SK-N-SH treated with all-trans-retinoic acid at 6 μM for 48 hours (cell line): ENCODE results near the gene YDJC.

Experiments
- ATAC-seq: fragments of 200-7000 bp; cut with Tn5 transposase; 3 replicates; pipeline ENCODE4 v1.9.1; 2020; ENCODE audit warnings: mild to moderate bottlenecking, moderate library complexity
- ARNTL ChIP-seq: fragments of 450-650 bp; formaldehyde crosslinking; IDR thresholded peaks from 2 replicates; pipeline ENCODE4 v1.5.0; 2020; ENCODE audit warnings: low read depth, mild to moderate bottlenecking, moderate library complexity, borderline replicate concordance
- CREB5 ChIP-seq: fragments of 250-450 bp; sonication (Bioruptor Pico); IDR thresholded peaks from 2 replicates; pipeline ENCODE4 v1.5.1; 2020; ENCODE audit warnings: low read depth, mild to moderate bottlenecking, moderate library complexity
- CSDC2 ChIP-seq: fragments of 250-450 bp; sonication (Bioruptor Pico); IDR thresholded peaks from 2 replicates; pipeline ENCODE4 v1.5.0; 2020; ENCODE audit warnings: mild to moderate bottlenecking, moderate library complexity
- CSRNP3 ChIP-seq: fragments of 250-450 bp; sonication (Bioruptor Pico); IDR thresholded peaks from 2 replicates; pipeline ENCODE4 v1.5.1; 2021; ENCODE audit warnings: mild to moderate bottlenecking, moderate library complexity
- ESRRG ChIP-seq: fragments of 250-450 bp; sonication (Bioruptor Pico); IDR thresholded peaks from 2 replicates; pipeline ENCODE4 v1.6.1; 2021; ENCODE audit warnings: mild to moderate bottlenecking
- GLIS3 ChIP-seq: fragments of 250-450 bp; sonication (Bioruptor Pico); IDR thresholded peaks from 2 replicates; pipeline ENCODE4 v1.5.0; 2020; ENCODE audit warnings: mild to moderate bottlenecking, moderate library complexity
- PATZ1 ChIP-seq: fragments of 250-450 bp; sonication (Bioruptor Pico); IDR thresholded peaks from 2 replicates; pipeline ENCODE4 v1.8.0; 2020; ENCODE audit warnings: mild to moderate bottlenecking, moderate library complexity, borderline replicate concordance
- POU6F1 ChIP-seq: fragments of 250-450 bp; sonication (Bioruptor Pico); IDR thresholded peaks from 2 replicates; pipeline ENCODE4 v1.8.0; 2021; ENCODE audit warnings: low read depth, mild to moderate bottlenecking, moderate library complexity, borderline replicate concordance
- RARB ChIP-seq: fragments of 250-450 bp; sonication (Bioruptor Pico); IDR thresholded peaks from 2 replicates; pipeline ENCODE4 v1.8.0; 2021; ENCODE audit warnings: mild to moderate bottlenecking, moderate library complexity
- SNAI2 ChIP-seq: fragments of 250-450 bp; sonication (Bioruptor Pico); IDR thresholded peaks from 2 replicates; pipeline ENCODE4 v1.5.0; 2020; ENCODE audit warnings: mild to moderate bottlenecking, moderate library complexity
- TCF4 ChIP-seq: fragments of 250-450 bp; sonication (Bioruptor Pico); IDR thresholded peaks from 2 replicates; pipeline ENCODE4 v1.8.0; 2021; ENCODE audit warnings: mild to moderate bottlenecking, moderate library complexity, borderline replicate concordance
- TOX ChIP-seq: fragments of 250-450 bp; sonication (Bioruptor Pico); IDR thresholded peaks from 2 replicates; pipeline ENCODE4 v1.8.0; 2021; ENCODE audit warnings: mild to moderate bottlenecking, moderate library complexity, borderline replicate concordance
- TSHZ2 ChIP-seq: fragments of 250-450 bp; sonication (Bioruptor Pico); IDR thresholded peaks from 2 replicates; pipeline ENCODE4 v1.5.0; 2020; ENCODE audit warnings: mild to moderate bottlenecking, moderate library complexity
- ZFP3 ChIP-seq: fragments of 250-450 bp; sonication (Bioruptor Pico); IDR thresholded peaks from 2 replicates; pipeline ENCODE4 v1.5.0; 2020; ENCODE audit warnings: mild to moderate bottlenecking, moderate library complexity
- ZFP30 ChIP-seq: fragments of 450-650 bp; formaldehyde crosslinking; IDR thresholded peaks from 2 replicates; pipeline ENCODE4 v1.5.0; 2022; ENCODE audit warnings: mild to moderate bottlenecking, moderate library complexity
- ZNF565 ChIP-seq: fragments of 450-650 bp; formaldehyde crosslinking; conservative IDR thresholded peaks from 2 replicates; pipeline ENCODE4 v1.5.0; 2020; ENCODE audit warnings: low read depth, mild to moderate bottlenecking, moderate library complexity
- ZNF70 ChIP-seq: fragments of 450-650 bp; formaldehyde crosslinking; IDR thresholded peaks from 2 replicates; pipeline ENCODE4 v1.5.0; 2020; ENCODE audit warnings: mild to moderate bottlenecking, moderate library complexity
- ZNF8 ChIP-seq: fragments of 450-650 bp; formaldehyde crosslinking; IDR thresholded peaks from 2 replicates; pipeline ENCODE4 v1.5.0; 2020; ENCODE audit warnings: mild to moderate bottlenecking, moderate library complexity

The YDJC gene

GRCh38 chr22:21634844-21635243 is 5.0 kb upstream of the YDJC start:
- no peak for TF ChIP-seq RARB (CRISPR knock-in tag)
- no peak for TF ChIP-seq ZFP3 (CRISPR knock-in tag)
- TF ChIP-seq POU6F1 (CRISPR knock-in tag), result no peak
- TF ChIP-seq ZNF8, result no peak
- TF ChIP-seq TOX (CRISPR knock-in tag), result no peak
- TF ChIP-seq CREB5 (CRISPR knock-in tag), result no peak
- TF ChIP-seq CSDC2, result no peak
- TF ChIP-seq ZNF565 (CRISPR knock-in tag), result no peak
- TF ChIP-seq PATZ1 (CRISPR knock-in tag), result no peak
- no peak for TF ChIP-seq TCF4
- TF ChIP-seq TSHZ2 (CRISPR knock-in tag), result no peak
- TF ChIP-seq CSRNP3 (CRISPR knock-in tag), result no peak
- TF ChIP-seq ARNTL (CRISPR knock-in tag), result no peak
- TF ChIP-seq GLIS3 (CRISPR knock-in tag), result no peak
- no peak for TF ChIP-seq ZNF70 (CRISPR knock-in tag)
- TF ChIP-seq ZFP30 (CRISPR knock-in tag), result no peak
- TF ChIP-seq, all 23 proteins: peak for 0
- ATAC-seq, result no peak

GRCh38 chr22:21634081-21634480 is 4.3 kb upstream of the YDJC start:
- TF ChIP-seq ZNF70 (CRISPR knock-in tag) (no peak), ARNTL (CRISPR knock-in tag) (no peak), ESRRG (CRISPR knock-in tag) (no peak), PATZ1 (CRISPR knock-in tag) (no peak), ZNF565 (CRISPR knock-in tag) (no peak), SNAI2 (no peak), POU6F1 (CRISPR knock-in tag) (no peak)
- no peak for ATAC-seq
